Activated CD4-positive, alpha-beta T cell treated with anti-CD3 and anti-CD28 coated beads for 4 hours (primary cell): Measurements from ENCODE around the gene OR5B17.
"Not testable (repeated sequence)": the region's sequence is repeated elsewhere in the genome, so short reads cannot be mapped to it uniquely, and the experiment has no call there.

Experiments used
- DNase-seq, 2 donors: peaks; one replicate each; pipeline ENCODE4 v3.0.0-alpha.2; 2020

Gene OR5B17

DNA sequence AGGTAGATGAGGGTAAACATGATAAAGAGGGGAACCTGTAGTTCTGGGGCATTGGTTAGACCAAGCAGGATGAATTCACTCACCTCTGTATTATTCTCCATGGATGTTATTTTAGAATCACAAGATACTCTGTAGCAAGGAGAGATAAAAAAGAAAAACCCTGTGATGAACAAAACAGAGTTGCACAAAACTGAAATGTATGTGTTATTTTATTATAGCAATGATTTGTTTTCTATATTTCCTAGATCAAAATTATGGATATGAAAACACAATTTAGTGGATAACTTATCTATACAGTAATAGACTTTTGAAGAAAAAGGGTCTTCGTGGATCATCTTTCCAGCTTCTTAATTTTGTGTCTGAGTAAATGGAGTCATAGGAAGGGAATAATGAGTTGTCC, at the start of gene OR5B17:
Gene OR5B17, minus strand, starts transcription at position 101 of the 400 bp plus-strand sequence. Its CDS starts 0 bp downstream, at position 101.
- no peak for DNase-seq

DNA sequence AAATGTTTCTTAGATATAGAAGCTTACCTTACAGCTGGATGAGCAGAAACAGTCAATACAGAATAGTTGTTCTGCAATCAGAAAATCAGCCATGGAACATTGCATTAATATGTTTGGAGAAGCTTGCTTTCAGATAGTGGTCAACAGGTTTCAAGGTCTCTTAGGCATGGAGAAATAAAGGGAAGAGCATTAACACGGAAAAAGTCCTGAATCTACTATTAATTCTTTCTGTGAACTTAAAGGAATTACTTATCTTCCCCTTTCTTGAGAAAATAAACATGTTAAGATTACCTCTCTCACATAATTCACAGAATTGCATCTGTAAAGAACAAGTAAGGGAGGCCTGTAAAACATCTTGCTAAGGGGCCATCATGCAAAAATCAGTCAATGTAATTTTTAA, 47.9 kb upstream of the OR5B17 start, which contains the start of gene OR5B3:
Gene OR5B3, minus strand, starts transcription at position 101 of the 400 bp plus-strand sequence. CDS start 3,465 bp downstream, outside the sequence.
- DNase-seq: no peak

GRCh38 chr11:58399622-58400021, 40.8 kb upstream of the OR5B17 start:
- not testable (repeated sequence) for DNase-seq

DNA sequence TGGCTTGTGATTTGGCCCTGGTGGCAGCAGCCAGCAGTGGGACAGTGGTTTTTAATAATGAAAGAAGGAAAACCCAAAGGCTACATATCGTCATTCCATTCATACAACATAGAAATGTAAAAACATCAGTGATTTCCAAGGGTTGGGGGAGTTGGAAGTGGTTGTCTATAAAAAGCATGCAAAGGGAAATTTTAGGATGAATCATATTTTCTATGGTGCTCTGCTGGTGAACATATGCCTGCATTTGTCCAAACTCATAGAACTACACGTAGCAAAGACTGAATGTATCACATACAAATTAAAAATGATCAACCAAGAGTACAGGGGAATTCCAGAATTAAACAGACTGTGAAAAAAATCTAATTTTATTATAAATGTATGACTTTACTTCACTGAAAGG, 36.7 kb upstream of the OR5B17 start:
- no peak for DNase-seq

DNA sequence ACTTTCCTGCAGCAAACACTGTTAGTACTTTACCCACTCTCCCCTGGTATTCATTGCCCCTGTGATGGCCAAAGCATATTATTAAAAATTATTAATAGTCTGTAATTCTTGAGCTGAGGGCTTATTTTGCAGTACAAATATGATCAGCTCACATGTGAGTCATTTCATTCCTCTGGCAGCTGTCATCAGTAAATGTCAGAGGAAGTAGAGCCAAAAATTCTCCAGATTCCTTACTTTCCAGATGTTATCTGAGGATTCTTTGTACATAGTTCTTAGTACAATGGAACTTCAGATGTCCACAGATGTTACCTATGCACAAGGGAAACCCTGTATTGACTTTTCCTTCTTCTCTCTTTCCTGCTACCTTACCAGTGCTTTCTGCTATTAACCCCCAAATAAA, 35.3 kb upstream of the OR5B17 start:
- no peak for DNase-seq

DNA sequence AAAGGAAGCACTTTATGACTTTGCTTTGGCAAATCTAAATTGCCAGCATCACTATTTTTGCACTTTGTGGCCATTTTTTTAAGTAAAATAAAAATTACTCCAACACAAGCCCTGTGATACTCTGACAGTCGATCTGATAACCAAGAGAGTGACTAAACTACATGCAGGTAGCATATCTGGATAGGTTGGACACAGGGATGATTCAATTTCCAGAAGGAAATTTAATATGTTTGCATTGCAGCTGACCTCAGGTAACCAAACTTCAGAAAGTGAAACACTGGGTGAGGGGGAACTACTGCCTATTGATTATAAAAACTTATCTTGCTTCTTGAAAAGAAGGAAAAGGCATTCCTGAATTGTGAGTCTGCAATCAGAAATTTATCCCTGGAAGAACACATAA, 33.9 kb upstream of the OR5B17 start:
- no peak for DNase-seq

- no peak for DNase-seq
These were observed 33.0 kb upstream of the OR5B17 start for GRCh38 chr11:58391879-58392278.

DNA sequence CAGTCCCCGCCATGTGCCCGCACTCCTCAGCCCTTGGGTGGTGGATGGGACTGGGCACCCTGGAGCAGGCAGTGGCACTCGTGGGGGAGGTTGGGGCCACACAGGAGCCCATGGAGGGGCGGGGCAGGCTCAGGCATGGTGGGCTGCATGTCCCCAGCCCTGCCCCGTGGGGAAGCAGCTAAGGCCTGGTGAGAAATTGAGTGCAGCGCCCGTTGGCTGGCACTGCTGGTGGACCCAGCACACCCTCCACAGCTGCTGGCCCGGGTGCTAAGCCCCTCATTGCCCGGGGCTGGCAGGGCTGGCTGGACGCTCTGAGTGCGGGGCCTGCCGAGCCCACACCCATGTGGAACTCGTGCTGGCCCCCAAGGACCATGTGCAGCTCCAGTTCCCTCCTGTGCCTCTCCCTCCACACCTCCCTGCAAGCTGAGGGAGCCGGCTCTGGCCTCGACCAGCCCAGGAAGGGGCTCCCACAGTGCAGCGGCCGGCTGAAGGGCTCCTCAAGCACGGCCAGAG, 31.7 kb upstream of the OR5B17 start:
- no peak for DNase-seq

DNA sequence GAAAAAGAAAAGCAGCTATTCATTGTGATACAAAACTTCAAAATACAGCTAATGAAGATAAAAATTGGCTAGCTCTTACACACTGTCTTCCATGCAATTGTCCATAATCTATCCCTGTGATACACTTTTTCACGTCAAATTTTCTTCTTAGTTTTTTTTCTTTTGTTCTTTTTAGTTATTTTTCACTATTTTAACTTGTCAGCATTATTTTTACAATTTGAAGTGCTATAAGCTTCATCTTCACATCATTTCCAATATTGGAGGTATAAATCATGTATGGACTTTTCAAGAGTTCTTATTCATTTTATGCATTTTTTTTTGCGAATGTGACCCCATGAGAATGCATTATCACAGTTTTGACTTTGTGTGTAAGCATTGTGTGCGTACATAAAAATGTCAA, 4.1 kb downstream of the OR5B17 start:
- DNase-seq: no peak

DNA sequence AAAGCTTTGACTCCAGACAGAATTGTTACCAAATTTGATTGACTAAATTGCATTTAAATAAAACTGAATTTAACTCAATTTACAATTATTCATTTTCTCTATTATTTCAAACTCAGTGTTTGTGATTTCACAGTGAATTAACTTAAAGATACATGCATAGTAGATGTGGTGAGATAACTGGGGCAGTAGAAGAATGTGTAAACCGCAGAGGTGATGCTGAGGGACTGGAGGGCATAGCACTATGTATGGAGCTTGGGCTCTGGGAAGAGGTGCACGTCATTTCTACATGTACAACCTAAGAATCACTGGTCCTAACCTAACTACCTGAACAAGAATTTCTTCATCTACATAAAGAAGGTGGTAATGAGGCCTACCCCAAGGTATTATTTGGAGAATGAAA, 13.7 kb downstream of the OR5B17 start:
- DNase-seq: no peak

GRCh38 chr11:58334708-58335107, 24.2 kb downstream of the OR5B17 start:
- no peak for DNase-seq

DNA sequence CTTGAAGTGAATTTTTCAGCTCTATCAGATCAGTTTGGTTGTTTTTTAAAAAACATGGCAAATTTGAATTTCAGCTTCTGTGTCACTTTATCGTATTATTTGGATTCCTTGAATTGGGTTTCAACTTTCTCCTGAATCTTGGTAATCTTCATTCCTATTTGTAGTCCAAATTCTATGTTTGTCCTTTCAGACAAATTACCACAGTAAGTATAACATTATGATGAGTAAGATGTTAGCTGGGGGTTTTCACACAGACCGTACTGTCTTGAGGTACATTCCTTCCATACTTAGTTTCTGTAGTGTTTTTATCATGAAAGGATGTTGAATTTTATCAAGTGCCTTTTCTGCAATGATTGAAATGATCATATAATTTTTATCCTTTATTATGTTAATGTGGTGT, 28.0 kb downstream of the OR5B17 start:
- DNase-seq: no peak

- DNase-seq: no peak
These were observed 40.3 kb downstream of the OR5B17 start for GRCh38 chr11:58318532-58318931.

DNA sequence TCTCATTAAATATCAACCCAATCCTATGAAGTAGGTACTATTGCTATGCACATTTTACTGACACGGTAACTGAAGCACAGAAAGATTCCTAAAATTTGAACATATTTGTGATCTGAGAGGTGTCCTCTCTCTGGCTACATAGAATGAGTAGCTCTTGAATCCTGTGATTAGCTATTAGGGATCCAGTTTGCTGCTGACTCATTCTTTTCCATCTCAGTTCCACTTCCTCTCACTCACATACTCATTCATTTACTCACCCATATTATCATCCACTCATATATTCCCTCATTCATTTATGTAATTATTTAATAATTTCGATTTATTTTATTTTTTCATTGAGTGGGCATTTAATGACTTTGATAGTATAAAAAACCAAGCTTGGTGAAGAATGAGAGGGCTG, 42.7 kb downstream of the OR5B17 start:
- DNase-seq: no peak
